GM19238 (cell line): Measurements from ENCODE around the gene ITSN2.

Source experiments
- DNase-seq: peaks from one replicate; pipeline ENCODE4 v3.0.0; 2011; ENCODE audit warnings: low spot score; ENCODE audit not compliant: insufficient read length

ITSN2 gene

GRCh38 chr2:24334245-24334633, 26.1 kb downstream of the ITSN2 start:
- DNase-seq = no peak

DNA sequence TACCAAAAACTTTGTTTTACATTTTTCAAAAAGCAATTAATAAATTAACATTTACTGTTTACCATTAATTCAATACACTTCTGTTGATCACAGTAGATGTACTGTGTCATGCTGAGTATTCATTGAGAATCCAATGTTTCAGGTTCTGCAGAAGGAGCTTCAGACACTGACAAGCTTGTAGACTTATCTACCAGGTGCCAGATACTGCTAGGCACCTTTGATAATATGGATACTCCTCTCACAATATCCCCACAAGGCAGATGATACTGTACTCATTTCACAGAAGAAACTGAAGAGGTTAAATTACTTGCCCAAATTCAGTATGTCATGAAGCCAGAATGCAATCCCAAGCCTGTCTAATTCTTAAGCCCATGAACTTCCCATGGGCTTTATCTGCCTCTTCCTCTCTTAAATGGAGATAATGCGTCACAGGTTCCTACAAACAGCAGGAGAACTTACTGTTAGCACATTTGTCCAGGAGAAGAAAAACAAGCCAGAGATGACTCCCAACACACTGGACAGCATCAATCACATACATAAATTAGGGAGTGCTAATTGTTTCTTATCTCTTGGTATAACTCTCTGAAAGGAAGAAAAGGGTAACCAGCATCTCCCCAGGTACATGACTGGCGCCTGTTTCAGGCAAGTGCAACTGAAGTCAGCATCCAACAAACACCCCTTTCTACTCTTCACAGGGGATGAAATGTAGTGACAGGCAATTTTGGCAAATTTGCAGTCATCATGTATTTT, 27.4 kb downstream of the ITSN2 start:
- no peak for DNase-seq

- DNase-seq = no peak
These were observed 30.2 kb downstream of the ITSN2 start for GRCh38 chr2:24330161-24330560.

DNA sequence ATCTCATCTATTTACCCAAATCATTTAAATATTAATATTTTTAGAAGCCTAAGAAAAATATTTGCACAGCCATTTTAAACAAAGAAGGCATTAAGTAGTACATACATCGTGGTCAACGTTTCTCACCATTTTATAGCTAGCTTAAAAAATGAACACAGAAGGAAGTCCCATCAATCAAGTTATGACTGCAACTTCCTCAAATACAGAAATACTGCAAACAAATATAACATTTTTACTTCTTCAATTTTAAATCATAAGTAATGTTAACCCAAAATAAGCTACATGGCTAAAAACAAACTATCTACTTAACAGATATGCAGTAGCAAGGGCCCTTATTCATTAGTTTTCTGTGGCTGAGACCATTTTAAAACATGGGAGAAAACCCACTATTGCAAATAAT, 30.6 kb downstream of the ITSN2 start:
- DNase-seq = no peak

- DNase-seq = no peak
These were observed 32.3 kb downstream of the ITSN2 start for GRCh38 chr2:24328010-24328409.

GRCh38 chr2:24317491-24317920, 42.8 kb downstream of the ITSN2 start:
- DNase-seq = no peak

GRCh38 chr2:24315669-24316068, 44.7 kb downstream of the ITSN2 start:
- peak; percentile 16 for DNase-seq

DNA sequence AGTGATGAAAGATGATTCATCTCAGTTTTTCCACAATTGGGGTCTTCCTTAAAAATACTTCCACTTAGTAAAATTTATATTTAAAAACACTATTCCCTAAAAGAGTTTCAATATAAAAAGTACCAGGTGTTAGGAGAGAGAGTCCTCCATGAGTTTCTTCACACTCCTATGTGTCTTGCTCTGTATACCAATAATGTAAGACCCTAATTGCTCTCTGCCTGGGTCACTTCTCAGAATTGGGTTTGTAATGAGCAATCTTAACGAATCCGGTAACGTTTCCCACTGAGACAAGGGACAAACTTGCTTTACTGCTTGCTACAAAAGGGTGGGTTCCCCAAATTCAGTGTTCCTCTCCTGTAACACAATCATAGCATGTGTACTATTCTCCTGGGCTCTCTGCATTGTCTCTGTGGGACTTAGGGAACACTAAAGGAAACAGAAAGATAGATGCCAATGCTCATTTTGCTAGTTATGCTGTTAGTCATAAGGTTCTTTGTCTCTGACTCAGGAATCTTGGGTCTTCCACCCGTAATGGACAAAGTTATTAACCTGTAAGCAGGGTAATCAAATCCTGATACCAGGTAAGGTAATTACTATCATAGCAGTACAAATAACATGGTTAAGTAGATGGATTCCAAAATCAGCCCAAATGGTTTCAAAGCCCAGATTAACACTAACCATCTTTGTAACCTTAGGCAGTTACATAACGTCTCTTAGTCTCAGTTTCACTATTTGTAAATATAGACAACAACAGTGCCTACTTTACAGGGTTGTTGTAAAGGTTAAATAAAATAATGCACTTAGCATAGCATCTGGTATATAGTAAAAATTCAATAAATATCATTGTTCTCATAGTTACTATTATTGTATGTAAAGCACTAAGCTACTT, 46.3 kb downstream of the ITSN2 start:
- no peak for DNase-seq

GRCh38 chr2:24307961-24308360, 52.4 kb downstream of the ITSN2 start:
- no peak for DNase-seq

DNA sequence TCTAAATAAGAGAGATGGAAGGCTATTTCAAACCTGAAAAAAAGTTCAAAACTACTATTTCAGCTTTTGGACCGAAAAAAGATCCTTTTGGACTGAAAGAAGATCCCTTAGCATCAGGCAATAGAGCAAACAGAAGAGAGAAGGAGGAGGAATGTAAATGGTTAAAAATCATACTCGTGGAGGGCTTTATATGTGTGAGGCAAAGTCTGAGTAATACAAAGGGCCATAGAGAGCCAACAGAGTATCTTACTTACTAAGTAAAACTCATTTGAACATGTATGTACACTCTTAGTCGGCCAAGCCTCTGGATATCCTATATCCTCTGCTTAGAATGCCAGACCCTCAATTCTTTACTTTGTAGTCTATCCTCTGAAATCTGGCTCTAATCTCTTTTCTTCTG, 55.7 kb downstream of the ITSN2 start:
- DNase-seq = no peak

DNA sequence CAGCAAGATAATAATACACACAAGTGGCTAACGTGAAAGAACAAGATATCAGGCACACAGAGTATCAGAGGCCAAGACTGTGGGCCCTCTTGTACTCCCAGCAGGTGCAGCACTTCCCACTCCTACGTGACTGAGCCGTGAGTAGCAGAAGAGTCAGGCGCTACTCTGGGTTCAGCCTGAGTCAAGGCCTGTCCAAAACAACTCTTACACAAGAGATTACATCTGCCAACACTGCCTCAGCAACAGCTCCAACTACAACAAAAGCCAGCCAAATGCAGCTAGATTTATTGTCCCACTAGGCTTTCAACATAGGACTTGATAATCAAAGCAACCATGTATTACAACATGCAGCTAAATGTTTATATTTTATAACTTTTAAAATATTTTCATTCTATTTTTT, 56.2 kb downstream of the ITSN2 start:
- no peak for DNase-seq

DNA sequence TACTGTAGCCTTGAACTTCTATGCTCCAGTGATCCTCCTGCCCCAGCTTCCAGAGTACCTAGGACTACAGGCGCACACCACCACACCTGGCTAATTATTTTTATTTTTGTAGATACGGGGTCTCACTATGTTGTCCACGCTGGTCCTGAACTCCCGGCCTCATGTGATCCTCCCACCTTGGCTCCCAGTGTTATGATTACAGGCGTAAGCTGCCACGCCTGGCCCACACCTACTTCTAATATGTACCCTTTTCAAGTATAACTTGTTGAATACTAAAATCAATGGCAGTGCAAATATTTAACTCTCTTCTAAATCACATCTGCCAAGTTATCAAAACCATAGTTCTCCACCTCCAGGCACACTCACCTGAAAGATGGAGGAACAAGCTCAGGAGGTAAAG, 58.7 kb downstream of the ITSN2 start:
- DNase-seq = no peak

GRCh38 chr2:24297663-24298062, 62.7 kb downstream of the ITSN2 start:
- no peak for DNase-seq

GRCh38 chr2:24287171-24287570, 73.2 kb downstream of the ITSN2 start:
- no peak for DNase-seq

DNA sequence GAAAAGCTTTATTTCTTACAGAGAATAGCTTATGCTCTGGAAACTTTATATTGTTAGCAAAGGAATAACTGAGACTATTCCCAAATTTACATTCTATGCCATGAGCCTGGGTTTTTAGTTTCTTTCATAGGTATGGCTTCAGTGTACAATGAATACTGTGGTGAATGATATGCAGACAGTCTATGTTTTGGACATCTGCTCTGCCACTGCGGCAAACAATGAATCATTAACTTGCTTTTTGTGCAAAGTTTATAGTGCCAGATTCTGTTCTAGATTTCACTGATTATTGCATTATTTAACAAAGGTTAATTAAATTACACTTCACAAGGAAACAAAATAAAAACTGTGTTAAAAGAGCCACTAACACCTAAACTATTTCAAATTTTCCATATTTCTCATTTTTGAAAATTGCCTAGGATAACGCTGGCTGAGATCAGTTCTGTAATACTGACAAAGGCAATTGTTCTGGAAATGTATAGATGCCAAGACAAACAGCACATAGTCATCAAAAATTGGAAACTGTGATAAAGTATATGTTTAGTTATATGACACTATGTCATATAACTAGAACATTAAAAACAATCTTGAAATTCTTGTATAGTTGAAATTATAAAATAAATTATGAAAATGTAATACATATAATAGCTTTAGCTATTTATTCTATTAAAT, 74.7 kb downstream of the ITSN2 start:
- no peak for DNase-seq

GRCh38 chr2:24280645-24281044, 79.7 kb downstream of the ITSN2 start:
- no peak for DNase-seq

DNA sequence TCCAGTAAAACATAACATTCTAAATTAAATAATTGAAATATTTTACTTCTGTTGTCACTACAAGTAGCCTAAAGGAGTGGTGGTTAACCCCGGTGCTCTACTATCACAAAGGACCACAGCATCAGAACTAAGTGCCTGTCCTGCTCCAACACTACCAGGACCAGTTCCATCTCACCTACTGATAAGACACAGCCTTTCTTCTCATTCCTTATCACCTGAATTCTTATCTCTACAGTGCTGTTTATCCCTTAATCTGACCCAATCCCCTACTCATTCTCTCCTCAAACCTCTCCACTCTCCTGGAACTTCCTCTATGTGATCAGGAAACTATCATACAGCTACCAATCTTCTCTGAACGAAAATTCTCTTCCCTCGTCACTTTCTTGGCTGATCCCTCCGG, 80.2 kb downstream of the ITSN2 start:
- no peak for DNase-seq

- DNase-seq = no peak
These were observed 83.9 kb downstream of the ITSN2 start for GRCh38 chr2:24276349-24276899.

DNA sequence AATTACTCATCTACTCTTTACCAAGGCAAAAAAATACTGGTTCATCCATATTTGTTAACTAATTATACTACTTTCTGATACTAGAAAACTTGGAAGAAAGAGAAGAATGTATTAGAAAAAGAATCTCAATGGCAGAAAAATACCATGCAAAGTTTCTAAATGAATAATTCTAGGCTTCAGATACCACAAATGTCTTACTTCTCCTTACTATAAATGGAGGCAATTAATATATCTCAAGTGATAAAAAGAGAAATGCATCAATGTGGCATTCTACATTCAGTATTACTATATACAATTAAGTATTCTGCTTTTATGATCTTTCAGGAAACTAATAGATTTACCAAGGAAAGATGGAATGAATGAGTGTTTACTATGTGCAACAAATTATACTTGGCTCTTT, 85.5 kb downstream of the ITSN2 start:
- DNase-seq = no peak

DNA sequence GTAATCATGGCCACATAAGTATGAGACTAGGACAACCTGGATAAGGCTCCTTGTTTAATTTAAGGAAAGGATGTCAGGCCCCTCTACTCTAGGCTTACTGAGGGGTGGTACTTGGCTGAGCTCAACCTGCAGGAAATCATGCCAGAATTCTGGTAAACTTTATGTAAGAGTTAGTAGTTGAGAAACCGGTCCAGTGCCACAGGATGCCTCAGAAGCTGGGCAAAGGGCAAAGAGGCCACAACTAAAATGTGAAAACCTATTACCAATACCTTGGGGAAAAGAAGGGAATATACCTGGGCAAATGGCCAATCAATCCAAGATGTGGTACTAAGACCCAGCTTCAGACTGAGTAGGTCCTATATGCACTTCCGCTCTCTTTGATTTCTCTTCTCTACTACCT, 86.7 kb downstream of the ITSN2 start:
- no peak for DNase-seq

- no peak for DNase-seq
These were observed 87.4 kb downstream of the ITSN2 start for GRCh38 chr2:24272907-24273306.
